ES-I3 (cell line): ENCODE measurements around the gene CERKL.

Experiments
- H3K36me3 ChIP-seq: 2 replicates; pipeline ENCODE4 v1.6.1; 2013; ENCODE audit warnings: mild to moderate bottlenecking, low read length, control low read depth, moderate library complexity; ENCODE audit not compliant: insufficient read depth
- H3K4me1 ChIP-seq: 2 replicates; pipeline ENCODE4 v1.6.1; 2013; ENCODE audit warnings: mild to moderate bottlenecking, control low read depth, low read length; ENCODE audit not compliant: insufficient read depth
- H3K9ac ChIP-seq: 2 replicates; pipeline ENCODE4 v1.6.1; 2013; ENCODE audit warnings: low read depth, mild to moderate bottlenecking, low read length, moderate library complexity
- H3K9me3 ChIP-seq: 2 replicates; pipeline ENCODE4 v1.6.1; 2013; ENCODE audit warnings: mild to moderate bottlenecking, low read length, moderate library complexity; ENCODE audit not compliant: control insufficient read depth, insufficient read depth

The CERKL gene

GRCh38 chr2:181626671-181627070 is 30.2 kb downstream of the CERKL start:
- Histone ChIP-seq H3K9me3 (no peaks in the 10 kb centered on the region), H3K36me3 (no peaks in the 10 kb centered on the region), H3K4me1 (no peaks in the 10 kb centered on the region), H3K9ac (no peak overlapping the region)

GRCh38 chr2:181623159-181623558 is 33.7 kb downstream of the CERKL start:
- H3K9me3 ChIP-seq: no peaks in the 10 kb centered on the region
- no peak overlapping the region for H3K9ac ChIP-seq
- H3K36me3 ChIP-seq: no peaks in the 10 kb centered on the region
- H3K4me1 ChIP-seq: no peaks in the 10 kb centered on the region

GRCh38 chr2:181621779-181622490 is 35.0 kb downstream of the CERKL start:
- Histone ChIP-seq H3K36me3 (no peaks in the 10 kb centered on the region), H3K4me1 (no peaks in the 10 kb centered on the region), H3K9ac (no peak overlapping the region), H3K9me3 (no peaks in the 10 kb centered on the region)

GRCh38 chr2:181619516-181619915 is 37.4 kb downstream of the CERKL start:
- H3K9me3 ChIP-seq: no peaks in the 10 kb centered on the region
- H3K9ac ChIP-seq: no peak overlapping the region
- no peaks in the 10 kb centered on the region for H3K36me3 ChIP-seq
- H3K4me1 ChIP-seq: no peaks in the 10 kb centered on the region

GRCh38 chr2:181616715-181617114 is 40.2 kb downstream of the CERKL start:
- no peaks in the 10 kb centered on the region for H3K36me3 ChIP-seq
- no peaks in the 10 kb centered on the region for H3K9me3 ChIP-seq
- no peak overlapping the region for H3K9ac ChIP-seq
- H3K4me1 ChIP-seq: no peaks in the 10 kb centered on the region

- no peaks in the 10 kb centered on the region for H3K36me3 ChIP-seq
- H3K9ac ChIP-seq: no peak overlapping the region
- H3K4me1 ChIP-seq: no peaks in the 10 kb centered on the region
- no peaks in the 10 kb centered on the region for H3K9me3 ChIP-seq
Measured at GRCh38 chr2:181614874-181615638, 41.8 kb downstream of the CERKL start.

GRCh38 chr2:181613241-181613640 is 43.7 kb downstream of the CERKL start:
- Histone ChIP-seq H3K9ac (no peak overlapping the region), H3K36me3 (no peaks in the 10 kb centered on the region), H3K4me1 (no peaks in the 10 kb centered on the region), H3K9me3 (no peaks in the 10 kb centered on the region)

GRCh38 chr2:181607629-181608590 is 49.0 kb downstream of the CERKL start:
- H3K4me1 ChIP-seq: no peaks in the 10 kb centered on the region
- no peak overlapping the region for H3K9ac ChIP-seq
- no peaks in the 10 kb centered on the region for H3K36me3 ChIP-seq

GRCh38 chr2:181605889-181606837 is 50.7 kb downstream of the CERKL start:
- no peak overlapping the region for H3K9ac ChIP-seq
- no peaks in the 10 kb centered on the region for H3K9me3 ChIP-seq
- no peaks in the 10 kb centered on the region for H3K36me3 ChIP-seq
- H3K4me1 ChIP-seq: no peaks in the 10 kb centered on the region

More at GRCh38 chr2:181607629-181608590, 49.0 kb downstream of the CERKL start:
- H3K9me3 ChIP-seq: no peaks in the 10 kb centered on the region

- no peak overlapping the region for H3K9ac ChIP-seq
- no peaks in the 10 kb centered on the region for H3K9me3 ChIP-seq
- H3K4me1 ChIP-seq: no peaks in the 10 kb centered on the region
- H3K36me3 ChIP-seq: no peaks in the 10 kb centered on the region
Measured at GRCh38 chr2:181602017-181602416, 54.9 kb downstream of the CERKL start.

GRCh38 chr2:181596556-181596955 is 60.3 kb downstream of the CERKL start:
- H3K9ac ChIP-seq: no peak overlapping the region

GRCh38 chr2:181594322-181594721 is 62.6 kb downstream of the CERKL start:
- no peaks in the 10 kb centered on the region for H3K9me3 ChIP-seq
- no peak overlapping the region for H3K9ac ChIP-seq
- no peaks in the 10 kb centered on the region for H3K4me1 ChIP-seq
- no peaks in the 10 kb centered on the region for H3K36me3 ChIP-seq

More at GRCh38 chr2:181596556-181596955, 60.3 kb downstream of the CERKL start:
- Histone ChIP-seq H3K9me3 (no peaks in the 10 kb centered on the region), H3K4me1 (no peaks in the 10 kb centered on the region), H3K36me3 (no peaks in the 10 kb centered on the region)

GRCh38 chr2:181589779-181590178 is 67.1 kb downstream of the CERKL start:
- Histone ChIP-seq H3K36me3 (no peaks in the 10 kb centered on the region), H3K4me1 (no peaks in the 10 kb centered on the region), H3K9ac (no peak overlapping the region), H3K9me3 (no peaks in the 10 kb centered on the region)
